ENCODE measurements around the gene FAM53A. TPM values are rescaled to one million over a fixed set of nuclear protein-coding genes. Genes with fewer than 3 reads are reported as not detected.

FAM53A gene
- total RNA-seq, 5 donors from 2014 or later (not counting 1 experiment from before 2014, with no cell fraction given): 1.4 to 3.0 (median 1.9) TPM

- Histone ChIP-seq H3K27ac (ENCODE audit: low read length) (no peak overlapping the region), H3K36me3 (ENCODE audit: control insufficient read depth in 2 of 2, extremely low read depth in 1 of 2, insufficient read depth in 1 of 2, low read length in 1 of 2) (no peaks in the 10 kb centered on the region), H3K9me3 (no peaks in the 10 kb centered on the region), H3K4me1 (ENCODE audit: control insufficient read depth in 1 of 2, extremely low read depth in 1 of 2, insufficient read depth in 2 of 2, low read length in 2 of 2) (no peaks in the 10 kb centered on the region), H3K27me3 (replicated peaks in 1 of 2; ENCODE audit: control insufficient read depth in 2 of 2, extremely low read depth in 1 of 2, insufficient read depth in 2 of 2, low read length in 1 of 2) (peaks cover 0 to 7% of the 10 kb centered on the region in 2 experiments), H3K4me3 (ENCODE audit: control insufficient read depth in 1 of 2, extremely low read depth in 1 of 2, low read length in 1 of 2) (no peak overlapping the region)
- Mint-ChIP-seq H3K27me3 (no peaks in the 10 kb centered on the region), H3K36me3 (peaks cover 5% of the 10 kb centered on the region), H3K27ac (no peak overlapping the region), H3K9me3 (no peaks in the 10 kb centered on the region), H3K4me1 (no peaks in the 10 kb centered on the region), H3K4me3 (no peak overlapping the region)
- 85% methylated on average over 10 of the region's 12 CpGs for WGBS (ENCODE audit: insufficient coverage)
- DNase-seq: no peak
- ChIA-PET CTCF (no interaction called here), POLR2A (no interaction called here)
- no peak for ATAC-seq (replicated peaks in 1 of 4)
Observed at GRCh38 chr4:1658581-1658980, 25.5 kb downstream of the FAM53A start.

GRCh38 chr4:1658146-1658545 is 26.0 kb downstream of the FAM53A start:
- WGBS (ENCODE audit: insufficient coverage): 91% methylated on average over 12 of the region's 12 CpGs
- ChIA-PET POLR2A (interaction anchor here in 1 of 2 donors (0.6 kb wide), 1 partner anchor 902 kb away, joined by 3 read pairs; no protein-coding TSS in a partner anchor), CTCF (no interaction called here)
- Mint-ChIP-seq H3K27me3 (no peaks in the 10 kb centered on the region), H3K4me1 (no peaks in the 10 kb centered on the region), H3K36me3 (peaks cover 5% of the 10 kb centered on the region), H3K27ac (no peak overlapping the region), H3K4me3 (no peak overlapping the region), H3K9me3 (no peaks in the 10 kb centered on the region)
- H3K4me3 ChIP-seq (ENCODE audit: control insufficient read depth in 1 of 2, extremely low read depth in 1 of 2, low read length in 1 of 2): no peak overlapping the region
- H3K27me3 ChIP-seq (replicated peaks in 1 of 2; ENCODE audit: control insufficient read depth in 2 of 2, extremely low read depth in 1 of 2, insufficient read depth in 2 of 2, low read length in 1 of 2): peaks cover 0 to 7% of the 10 kb centered on the region in 2 experiments
- DNase-seq (no peak), ATAC-seq (replicated peaks in 1 of 4) (no peak)
- H3K9me3 ChIP-seq: no peaks in the 10 kb centered on the region
- H3K36me3 ChIP-seq (ENCODE audit: control insufficient read depth in 2 of 2, extremely low read depth in 1 of 2, insufficient read depth in 1 of 2, low read length in 1 of 2): no peaks in the 10 kb centered on the region
- H3K4me1 ChIP-seq (ENCODE audit: control insufficient read depth in 1 of 2, extremely low read depth in 1 of 2, insufficient read depth in 2 of 2, low read length in 2 of 2): no peaks in the 10 kb centered on the region
- no peak overlapping the region for H3K27ac ChIP-seq (ENCODE audit: low read length)

GRCh38 chr4:1656986-1657385 is 27.1 kb downstream of the FAM53A start:
- Histone ChIP-seq H3K9me3 (no peaks in the 10 kb centered on the region), H3K4me3 (ENCODE audit: control insufficient read depth in 1 of 2, extremely low read depth in 1 of 2, low read length in 1 of 2) (no peak overlapping the region), H3K36me3 (ENCODE audit: control insufficient read depth in 2 of 2, extremely low read depth in 1 of 2, insufficient read depth in 1 of 2, low read length in 1 of 2) (no peaks in the 10 kb centered on the region), H3K27me3 (replicated peaks in 1 of 2; ENCODE audit: control insufficient read depth in 2 of 2, extremely low read depth in 1 of 2, insufficient read depth in 2 of 2, low read length in 1 of 2) (peaks cover 0 to 7% of the 10 kb centered on the region in 2 experiments), H3K4me1 (ENCODE audit: control insufficient read depth in 1 of 2, extremely low read depth in 1 of 2, insufficient read depth in 2 of 2, low read length in 2 of 2) (no peaks in the 10 kb centered on the region), H3K27ac (ENCODE audit: low read length) (no peak overlapping the region)
- Mint-ChIP-seq H3K4me1 (no peaks in the 10 kb centered on the region), H3K4me3 (no peak overlapping the region), H3K27me3 (no peaks in the 10 kb centered on the region), H3K27ac (no peak overlapping the region), H3K9me3 (no peaks in the 10 kb centered on the region), H3K36me3 (peaks cover 5% of the 10 kb centered on the region)
- ChIA-PET POLR2A (no interaction called here), CTCF (no interaction called here)
- no peak for DNase-seq
- no peak for ATAC-seq (replicated peaks in 1 of 4)
- 93% methylated on average over 19 of the region's 19 CpGs for WGBS (ENCODE audit: insufficient coverage)

GRCh38 chr4:1656132-1656531 is 28.0 kb downstream of the FAM53A start:
- Histone ChIP-seq H3K4me3 (ENCODE audit: control insufficient read depth in 1 of 2, extremely low read depth in 1 of 2, low read length in 1 of 2) (no peak overlapping the region), H3K36me3 (ENCODE audit: control insufficient read depth in 2 of 2, extremely low read depth in 1 of 2, insufficient read depth in 1 of 2, low read length in 1 of 2) (no peaks in the 10 kb centered on the region), H3K9me3 (no peaks in the 10 kb centered on the region), H3K27me3 (replicated peaks in 1 of 2; ENCODE audit: control insufficient read depth in 2 of 2, extremely low read depth in 1 of 2, insufficient read depth in 2 of 2, low read length in 1 of 2) (peaks cover 0 to 7% of the 10 kb centered on the region in 2 experiments), H3K27ac (ENCODE audit: low read length) (no peak overlapping the region), H3K4me1 (ENCODE audit: control insufficient read depth in 1 of 2, extremely low read depth in 1 of 2, insufficient read depth in 2 of 2, low read length in 2 of 2) (no peaks in the 10 kb centered on the region)
- Mint-ChIP-seq H3K27ac (no peak overlapping the region), H3K27me3 (no peaks in the 10 kb centered on the region), H3K9me3 (no peaks in the 10 kb centered on the region), H3K4me1 (no peaks in the 10 kb centered on the region), H3K4me3 (no peak overlapping the region), H3K36me3 (peaks cover 5% of the 10 kb centered on the region)
- DNase-seq (no peak), ATAC-seq (replicated peaks in 1 of 4) (no peak)
- WGBS (ENCODE audit: insufficient coverage): 100% methylated on average over 5 of the region's 5 CpGs
- POLR2A ChIA-PET: no interaction called here
- CTCF ChIA-PET: no interaction called here

- CTCF ChIA-PET: no interaction called here
- H3K27me3 ChIP-seq (replicated peaks in 1 of 2; ENCODE audit: control insufficient read depth in 2 of 2, extremely low read depth in 1 of 2, insufficient read depth in 2 of 2, low read length in 1 of 2): peaks cover 0 to 7% of the 10 kb centered on the region in 2 experiments
- H3K9me3 Mint-ChIP-seq: no peaks in the 10 kb centered on the region
- no peak overlapping the region for H3K27ac Mint-ChIP-seq
- H3K4me3 Mint-ChIP-seq: no peak overlapping the region
- ATAC-seq (replicated peaks in 1 of 4) (no peak), DNase-seq (no peak)
- H3K9me3 ChIP-seq: no peaks in the 10 kb centered on the region
- no peaks in the 10 kb centered on the region for H3K27me3 Mint-ChIP-seq
- H3K36me3 ChIP-seq (ENCODE audit: control insufficient read depth in 2 of 2, extremely low read depth in 1 of 2, insufficient read depth in 1 of 2, low read length in 1 of 2): no peaks in the 10 kb centered on the region
- no peaks in the 10 kb centered on the region for H3K4me1 Mint-ChIP-seq
- 95% methylated on average over 18 of the region's 18 CpGs for WGBS (ENCODE audit: insufficient coverage)
- POLR2A ChIA-PET: no interaction called here
- no peaks in the 10 kb centered on the region for H3K4me1 ChIP-seq (ENCODE audit: control insufficient read depth in 1 of 2, extremely low read depth in 1 of 2, insufficient read depth in 2 of 2, low read length in 2 of 2)
- H3K27ac ChIP-seq (ENCODE audit: low read length): no peak overlapping the region
- H3K4me3 ChIP-seq (ENCODE audit: control insufficient read depth in 1 of 2, extremely low read depth in 1 of 2, low read length in 1 of 2): no peak overlapping the region
- H3K36me3 Mint-ChIP-seq: peaks cover 5% of the 10 kb centered on the region
Observed at GRCh38 chr4:1655676-1656075, 28.4 kb downstream of the FAM53A start.

GRCh38 chr4:1655081-1655480 is 29.0 kb downstream of the FAM53A start:
- Histone ChIP-seq H3K4me1 (ENCODE audit: control insufficient read depth in 1 of 2, extremely low read depth in 1 of 2, insufficient read depth in 2 of 2, low read length in 2 of 2) (no peaks in the 10 kb centered on the region), H3K9me3 (no peaks in the 10 kb centered on the region), H3K36me3 (ENCODE audit: control insufficient read depth in 2 of 2, extremely low read depth in 1 of 2, insufficient read depth in 1 of 2, low read length in 1 of 2) (no peaks in the 10 kb centered on the region), H3K27ac (ENCODE audit: low read length) (no peak overlapping the region), H3K27me3 (replicated peaks in 1 of 2; ENCODE audit: control insufficient read depth in 2 of 2, extremely low read depth in 1 of 2, insufficient read depth in 2 of 2, low read length in 1 of 2) (peaks cover 0 to 7% of the 10 kb centered on the region in 2 experiments), H3K4me3 (ENCODE audit: control insufficient read depth in 1 of 2, extremely low read depth in 1 of 2, low read length in 1 of 2) (no peak overlapping the region)
- ATAC-seq (replicated peaks in 1 of 4): no peak
- H3K36me3 Mint-ChIP-seq: peaks cover 5% of the 10 kb centered on the region
- H3K27ac Mint-ChIP-seq: no peak overlapping the region
- H3K27me3 Mint-ChIP-seq: no peaks in the 10 kb centered on the region
- 97% methylated on average over 47 of the region's 47 CpGs for WGBS (ENCODE audit: insufficient coverage)
- no peak overlapping the region for H3K4me3 Mint-ChIP-seq
- no peaks in the 10 kb centered on the region for H3K9me3 Mint-ChIP-seq
- ChIA-PET POLR2A (no interaction called here), CTCF (no interaction called here)
- no peaks in the 10 kb centered on the region for H3K4me1 Mint-ChIP-seq
- DNase-seq: no peak
